ENCODE results near the gene GPR89A.
"Not testable (repeated sequence)": the region's sequence is repeated elsewhere in the genome, so short reads cannot be mapped to it uniquely, and the experiment has no call there.

Gene GPR89A

DNA sequence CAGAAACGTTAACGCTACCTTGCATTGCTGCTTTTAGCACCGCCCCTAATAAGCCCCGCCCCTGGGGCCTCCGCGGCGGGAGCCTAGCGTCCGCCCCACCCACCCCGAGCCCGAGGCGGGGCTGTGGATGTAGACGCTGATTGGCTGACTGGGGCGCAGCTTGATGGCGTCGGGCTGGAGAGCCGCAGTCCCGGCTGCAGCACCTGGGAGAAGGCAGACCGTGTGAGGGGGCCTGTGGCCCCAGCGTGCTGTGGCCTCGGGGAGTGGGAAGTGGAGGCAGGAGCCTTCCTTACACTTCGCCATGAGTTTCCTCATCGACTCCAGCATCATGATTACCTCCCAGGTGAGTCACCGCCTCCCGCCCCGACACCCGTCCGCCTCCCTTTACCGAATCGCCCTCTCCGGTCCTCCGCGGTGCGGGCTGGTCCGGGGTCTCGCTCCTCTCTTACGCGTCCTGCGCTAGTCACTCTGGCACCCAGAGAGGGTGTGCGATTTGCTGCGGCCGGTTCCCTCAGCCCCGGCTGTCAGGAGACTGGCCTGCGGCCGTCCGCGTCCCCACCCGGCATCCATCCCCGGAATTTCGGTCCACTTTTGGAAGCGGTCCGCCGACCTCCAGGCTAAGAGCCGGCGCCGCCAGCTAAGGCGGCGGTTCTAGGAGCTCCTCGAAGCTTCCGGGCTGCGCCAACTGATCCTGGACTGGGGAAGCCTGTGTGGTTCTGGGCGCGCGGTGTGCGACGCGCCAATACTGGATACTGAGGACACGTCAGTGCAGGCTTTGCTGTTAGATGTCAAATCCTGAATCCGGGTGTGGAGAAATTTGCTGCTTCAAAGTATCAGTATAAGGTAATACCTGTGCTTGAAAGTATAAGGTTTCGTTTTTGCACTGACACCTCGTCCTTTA lies at the start of gene GPR89A:
Gene GPR89A (plus strand): TSS at position 156 of the 901 bp plus-strand sequence. CDS start 146 bp downstream, at position 302.
- peak; percentile 56; the same call in 1 of the 2 replicates for TF ChIP-seq MYC (IDR thresholded peaks at IDR 0.05; ENCODE audit: low read depth, low read length)
- peak; percentile 74 for TF ChIP-seq POLR2A (IDR thresholded peaks at IDR 0.05; ENCODE audit: extremely low read depth, insufficient read length)
- H3K4me3 ChIP-seq (ENCODE audit: low read depth, low read length) = peak within 1 kb of the TSS; percentile 72
- peak; percentile 92 for DNase-seq (ENCODE audit: low read depth)

- H3K4me3 ChIP-seq (ENCODE audit: low read depth, low read length); DNase-seq (ENCODE audit: low read depth): not testable (repeated sequence)
Measured at GRCh38 chr1:145586820-145587219, 21.0 kb upstream of the GPR89A start.

GRCh38 chr1:145590806-145591205 lies 17.0 kb upstream of the GPR89A start:
- H3K4me3 ChIP-seq (ENCODE audit: low read depth, low read length); DNase-seq (ENCODE audit: low read depth): not testable (repeated sequence)

- not testable (repeated sequence) for H3K4me3 ChIP-seq (ENCODE audit: low read depth, low read length); DNase-seq (ENCODE audit: low read depth)
Measured at GRCh38 chr1:145592347-145592746, 15.4 kb upstream of the GPR89A start.

GRCh38 chr1:145595421-145595820 lies 12.4 kb upstream of the GPR89A start:
- DNase-seq (ENCODE audit: low read depth); H3K4me3 ChIP-seq (ENCODE audit: low read depth, low read length): not testable (repeated sequence)

GRCh38 chr1:145596236-145596635 lies 11.6 kb upstream of the GPR89A start:
- H3K4me3 ChIP-seq (ENCODE audit: low read depth, low read length); DNase-seq (ENCODE audit: low read depth): not testable (repeated sequence)

DNA sequence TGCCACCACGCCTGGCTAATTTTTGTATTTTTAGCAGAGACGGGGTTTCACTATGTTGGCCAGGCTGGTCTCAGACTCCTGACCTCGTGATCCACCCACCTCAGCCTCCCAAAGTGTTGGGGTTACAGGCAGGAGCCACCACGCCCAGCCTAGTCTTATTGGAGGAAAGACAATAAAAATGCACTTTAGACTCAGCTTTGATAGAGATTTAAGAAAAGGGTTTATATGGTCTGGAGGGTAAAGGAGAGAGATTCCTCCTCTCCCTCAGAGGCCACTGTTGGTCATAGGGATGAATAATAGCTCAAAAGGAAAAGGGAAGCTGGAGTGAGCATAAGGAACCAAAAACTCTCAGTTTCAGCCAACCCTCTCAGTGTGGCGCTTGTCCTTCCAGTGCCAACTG lies 8.4 kb upstream of the GPR89A start:
- H3K4me3 ChIP-seq (ENCODE audit: low read depth, low read length); DNase-seq (ENCODE audit: low read depth): not testable (repeated sequence)

DNA sequence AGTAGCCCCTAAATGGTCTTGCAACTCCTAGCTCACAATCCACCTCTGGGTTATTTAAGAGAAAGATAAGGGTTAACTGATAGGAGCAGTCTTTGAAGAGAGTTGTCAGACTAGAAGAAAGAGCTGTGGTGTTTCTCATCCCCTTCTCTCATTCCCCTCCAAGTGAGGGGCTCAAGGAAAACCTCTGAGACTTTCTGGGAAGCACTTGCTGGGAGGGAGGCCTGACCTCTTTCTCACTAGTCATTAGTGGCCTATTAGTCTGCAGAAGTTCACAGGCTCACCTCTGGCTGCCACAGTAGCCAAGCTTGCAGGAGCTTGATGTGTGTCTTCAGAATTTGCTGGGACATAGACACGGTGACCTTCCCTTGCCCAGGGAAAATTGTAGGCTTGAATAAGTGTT lies 6.2 kb upstream of the GPR89A start:
- TF ChIP-seq MYC (IDR thresholded peaks at IDR 0.05; ENCODE audit: low read depth, low read length) (no peak), MAX (IDR thresholded peaks at IDR 0.05; ENCODE audit: low read depth, low read length) (no peak), POLR2A (IDR thresholded peaks at IDR 0.05; ENCODE audit: extremely low read depth, insufficient read length) (no peak)
- TF ChIP-seq, protein P1, sequence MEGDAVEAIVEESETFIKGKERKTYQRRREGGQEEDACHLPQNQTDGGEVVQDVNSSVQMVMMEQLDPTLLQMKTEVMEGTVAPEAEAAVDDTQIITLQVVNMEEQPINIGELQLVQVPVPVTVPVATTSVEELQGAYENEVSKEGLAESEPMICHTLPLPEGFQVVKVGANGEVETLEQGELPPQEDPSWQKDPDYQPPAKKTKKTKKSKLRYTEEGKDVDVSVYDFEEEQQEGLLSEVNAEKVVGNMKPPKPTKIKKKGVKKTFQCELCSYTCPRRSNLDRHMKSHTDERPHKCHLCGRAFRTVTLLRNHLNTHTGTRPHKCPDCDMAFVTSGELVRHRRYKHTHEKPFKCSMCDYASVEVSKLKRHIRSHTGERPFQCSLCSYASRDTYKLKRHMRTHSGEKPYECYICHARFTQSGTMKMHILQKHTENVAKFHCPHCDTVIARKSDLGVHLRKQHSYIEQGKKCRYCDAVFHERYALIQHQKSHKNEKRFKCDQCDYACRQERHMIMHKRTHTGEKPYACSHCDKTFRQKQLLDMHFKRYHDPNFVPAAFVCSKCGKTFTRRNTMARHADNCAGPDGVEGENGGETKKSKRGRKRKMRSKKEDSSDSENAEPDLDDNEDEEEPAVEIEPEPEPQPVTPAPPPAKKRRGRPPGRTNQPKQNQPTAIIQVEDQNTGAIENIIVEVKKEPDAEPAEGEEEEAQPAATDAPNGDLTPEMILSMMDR (IDR thresholded peaks at IDR 0.05; ENCODE audit: low read depth, low read length) = no peak
- no peak for DNase-seq (ENCODE audit: low read depth)
- H3K4me3 ChIP-seq (ENCODE audit: low read depth, low read length) = no peak overlapping the region

- not testable (repeated sequence) for H3K4me3 ChIP-seq (ENCODE audit: low read depth, low read length); DNase-seq (ENCODE audit: low read depth)
Measured at GRCh38 chr1:145606840-145607239, 948 bp upstream of the GPR89A start.

DNA sequence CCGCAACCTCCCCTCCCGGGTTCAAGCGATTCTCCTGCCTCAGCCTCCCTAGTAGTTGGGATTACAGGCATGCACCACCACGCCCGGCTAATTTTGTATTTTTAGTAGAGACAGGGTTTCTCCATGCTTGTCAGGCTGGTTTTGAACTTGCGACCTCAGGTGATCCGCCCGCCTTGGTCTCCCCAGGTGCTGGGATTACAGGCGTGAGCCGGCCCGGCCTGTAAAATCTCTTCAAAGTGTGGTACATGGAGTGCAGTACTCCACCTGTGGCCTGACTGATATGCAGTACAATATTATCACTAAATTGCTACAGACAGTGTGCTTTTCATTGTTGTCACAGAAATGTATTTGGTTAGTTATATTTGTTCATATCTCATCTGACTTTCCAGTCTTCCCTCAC lies 499 bp upstream of the GPR89A start:
- not testable (repeated sequence) for H3K4me3 ChIP-seq (ENCODE audit: low read depth, low read length); DNase-seq (ENCODE audit: low read depth)

- not testable (repeated sequence) for DNase-seq (ENCODE audit: low read depth); H3K4me3 ChIP-seq (ENCODE audit: low read depth, low read length)
Measured at GRCh38 chr1:145610744-145611143, 3.0 kb downstream of the GPR89A start.

DNA sequence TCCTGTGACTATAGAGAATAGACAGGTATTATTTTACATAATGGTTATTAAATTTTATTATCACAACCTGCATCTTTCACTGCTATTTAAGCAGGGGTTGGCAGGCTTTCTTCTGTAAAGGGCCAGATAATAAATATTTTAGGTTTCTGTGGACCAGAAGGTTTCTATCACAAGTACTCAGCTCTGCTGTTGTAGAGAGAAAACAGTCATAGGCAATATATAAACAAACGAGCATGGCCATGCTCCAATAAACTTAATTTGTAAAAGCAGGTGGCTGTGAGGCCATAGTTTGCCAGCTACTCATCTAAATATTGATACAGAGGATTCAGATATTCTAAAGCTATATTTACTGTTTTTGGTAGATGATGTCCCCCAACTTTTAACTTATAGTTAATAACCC lies 12.3 kb downstream of the GPR89A start:
- not testable (repeated sequence) for H3K4me3 ChIP-seq (ENCODE audit: low read depth, low read length); DNase-seq (ENCODE audit: low read depth)

DNA sequence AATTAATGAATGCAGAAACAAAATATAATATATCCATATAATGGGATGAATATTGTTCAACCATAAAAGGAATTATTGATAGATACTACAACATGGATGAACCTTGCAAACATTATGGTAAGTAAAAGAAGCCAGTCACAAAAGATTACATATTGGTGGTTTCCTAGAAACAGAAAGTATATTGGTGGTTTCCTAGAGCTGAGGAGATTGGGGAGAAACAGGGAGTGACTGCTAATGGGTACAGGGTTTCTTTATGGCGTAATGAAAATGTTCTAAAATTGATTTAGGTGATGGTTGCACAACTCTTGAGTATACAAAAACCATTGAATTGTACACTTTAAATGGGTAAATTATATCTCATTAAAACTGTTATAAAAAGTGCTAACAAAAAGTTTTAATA lies 14.4 kb downstream of the GPR89A start:
- not testable (repeated sequence) for H3K4me3 ChIP-seq (ENCODE audit: low read depth, low read length); DNase-seq (ENCODE audit: low read depth)

- H3K4me3 ChIP-seq (ENCODE audit: low read depth, low read length); DNase-seq (ENCODE audit: low read depth): not testable (repeated sequence)
Measured at GRCh38 chr1:145636237-145636636, 28.4 kb downstream of the GPR89A start.

DNA sequence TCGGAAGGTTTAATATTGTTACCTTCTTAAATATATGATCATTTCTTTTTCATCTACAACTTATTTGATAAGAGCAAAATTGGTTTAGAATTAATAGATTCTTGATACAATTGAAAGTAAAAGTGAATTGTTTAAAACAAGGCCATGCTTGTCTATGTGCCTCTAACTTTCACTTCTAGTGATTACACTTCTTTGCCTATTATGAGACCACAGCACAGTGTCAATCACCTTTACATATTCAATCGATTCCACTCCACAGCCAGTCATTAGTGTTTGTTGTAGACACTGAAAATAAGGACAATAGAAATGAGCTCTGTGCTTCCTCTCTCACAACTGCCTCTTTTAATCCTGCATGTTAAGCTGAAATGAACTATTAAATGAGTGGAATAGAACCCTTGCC lies 34.1 kb downstream of the GPR89A start:
- not testable (repeated sequence) for DNase-seq (ENCODE audit: low read depth); H3K4me3 ChIP-seq (ENCODE audit: low read depth, low read length)

- not testable (repeated sequence) for DNase-seq (ENCODE audit: low read depth); H3K4me3 ChIP-seq (ENCODE audit: low read depth, low read length)
Measured at GRCh38 chr1:145643990-145644389, 36.2 kb downstream of the GPR89A start.

GRCh38 chr1:145656245-145656943 lies 48.6 kb downstream of the GPR89A start:
- not testable (repeated sequence) for DNase-seq (ENCODE audit: low read depth); H3K4me3 ChIP-seq (ENCODE audit: low read depth, low read length)

Data from NB4 (cell line).